Hepatocyte (in vitro differentiated cells): ENCODE measurements around the gene TMEM45A. TPM values are rescaled to one million over a fixed set of nuclear protein-coding genes. Genes with fewer than 3 reads are reported as not detected.
"Not testable (repeated sequence)": the region's sequence is repeated elsewhere in the genome, so short reads cannot be mapped to it uniquely, and the experiment has no call there.

ENCODE experiments used
- DNase-seq: peaks from one replicate; pipeline ENCODE4 v3.0.0-alpha.2; 2016; ENCODE audit warnings: low spot score
- H2AFZ ChIP-seq: fragments of 200-600 bp; sonication (generic); 2 replicates; pipeline ENCODE4 v1.6.0; 2016; ENCODE audit warnings: antibody characterized with exemption, mild to moderate bottlenecking
- H3K27ac ChIP-seq: fragments of 200-600 bp; sonication (generic); 2 replicates; pipeline ENCODE4 v1.5.1; 2016; ENCODE audit warnings: mild to moderate bottlenecking
- H3K27me3 ChIP-seq: fragments of 200-600 bp; sonication (generic); 2 replicates; pipeline ENCODE4 v1.6.1; 2016
- H3K36me3 ChIP-seq: fragments of 200-600 bp; sonication (generic); replicated peaks from 2 replicates; pipeline ENCODE4 v1.5.1; 2016; ENCODE audit warnings: low read depth; ENCODE audit not compliant: insufficient read depth
- H3K4me1 ChIP-seq: fragments of 200-600 bp; sonication (generic); 2 replicates; pipeline ENCODE4 v1.5.1; 2016; ENCODE audit warnings: mild to moderate bottlenecking, moderate library complexity; ENCODE audit not compliant: insufficient read depth
- H3K4me2 ChIP-seq: fragments of 200-600 bp; sonication (generic); 2 replicates; pipeline ENCODE4 v1.6.0; 2016
- H3K4me3 ChIP-seq: fragments of 200-600 bp; sonication (generic); 2 replicates; pipeline ENCODE4 v1.5.1; 2016; ENCODE audit warnings: mild to moderate bottlenecking
- H3K79me2 ChIP-seq: fragments of 200-600 bp; sonication (generic); 2 replicates; pipeline ENCODE4 v1.6.0; 2017; ENCODE audit warnings: mild to moderate bottlenecking
- H3K9me2 ChIP-seq: fragments of 200-600 bp; sonication (generic); replicated peaks from 2 replicates; pipeline ENCODE4 v1.6.0; 2017; ENCODE audit warnings: mild to moderate bottlenecking; ENCODE audit not compliant: insufficient read depth
- H3K9me3 ChIP-seq: fragments of 200-600 bp; sonication (generic); 2 replicates; pipeline ENCODE4 v1.5.1; 2016; ENCODE audit warnings: low read depth, mild to moderate bottlenecking
- H4K20me1 ChIP-seq: fragments of 200-600 bp; sonication (generic); 2 replicates; pipeline ENCODE4 v1.6.0; 2016; ENCODE audit warnings: mild to moderate bottlenecking; ENCODE audit not compliant: insufficient read depth, poor library complexity, severe bottlenecking
- CTCF ChIP-seq: fragments of 200-600 bp; sonication (generic); IDR thresholded peaks from 2 replicates; pipeline ENCODE4 v1.5.1; 2016; ENCODE audit warnings: antibody characterized with exemption, mild to moderate bottlenecking; ENCODE audit not compliant: poor library complexity
- EZH2 ChIP-seq: fragments of 200-600 bp; sonication (generic); IDR thresholded peaks from 2 replicates; pipeline ENCODE4 v1.6.1; 2016; ENCODE audit warnings: antibody characterized with exemption, mild to moderate bottlenecking, borderline replicate concordance
- EZH2phosphoT487 ChIP-seq: fragments of 200-600 bp; sonication (generic); IDR thresholded peaks from one replicate; pipeline ENCODE4 v1.6.1; 2018; ENCODE audit warnings: antibody characterized with exemption, mild to moderate bottlenecking, low read depth, moderate library complexity; ENCODE audit not compliant: unreplicated experiment, severe bottlenecking
- WGBS: methylation state at CpG from one replicate; pipeline ENCODE4 v1.1.6; 2016; ENCODE audit warnings: low lambda C conversion rate; ENCODE audit errors: missing lambda C conversion rate; 5-methylcytosine and 5-hydroxymethylcytosine counted together
- polyA plus RNA-seq: library from polyadenylated mRNA; unstranded; fragments of >200 nt; fragmentation: Nextera tagmentation; extraction: Ambion mirVana; gene quantifications from 2 replicates; pipeline ENCODE4 v1.2.1, GENCODE V29; 2016
- total RNA-seq: library from RNA; depleted of rRNA; stranded (reverse); fragments of >200 nt; gene quantifications from 2 replicates; pipeline ENCODE4 v1.2.3, GENCODE V29; 2014

TMEM45A gene
- total and polyA plus RNA-seq, 2 experiments from 2014 or later = 82.6 to 88.0 TPM

GRCh38 chr3:100503448-100503847 lies 11.0 kb downstream of the TMEM45A start:
- no peak overlapping the region for H2AFZ ChIP-seq
- no peaks in the 10 kb centered on the region for H3K4me1 ChIP-seq
- H4K20me1 ChIP-seq = no peaks in the 10 kb centered on the region
- H3K9me2 ChIP-seq = no peaks in the 10 kb centered on the region
- no peaks in the 10 kb centered on the region for H3K27me3 ChIP-seq
- H3K27ac ChIP-seq = no peak overlapping the region
- H3K4me2 ChIP-seq = no peak overlapping the region
- DNase-seq = no peak
- no peaks in the 10 kb centered on the region for H3K9me3 ChIP-seq
- no peaks in the 10 kb centered on the region for H3K36me3 ChIP-seq
- H3K79me2 ChIP-seq = peaks cover 31% of the 10 kb centered on the region
- WGBS = 96% methylated on average over 1 of the region's 1 CpG
- TF ChIP-seq EZH2phosphoT487 = no peak
- TF ChIP-seq CTCF = no peak
- TF ChIP-seq EZH2 = no peak
- no peak overlapping the region for H3K4me3 ChIP-seq

GRCh38 chr3:100506355-100506754 lies 13.9 kb downstream of the TMEM45A start:
- Histone ChIP-seq H3K27ac (no peak overlapping the region), H3K4me3 (no peak overlapping the region), H3K4me1 (no peaks in the 10 kb centered on the region), H3K9me2 (no peaks in the 10 kb centered on the region), H2AFZ (no peak overlapping the region), H3K4me2 (no peak overlapping the region), H3K79me2 (peaks cover 7% of the 10 kb centered on the region), H4K20me1 (no peaks in the 10 kb centered on the region), H3K36me3 (no peaks in the 10 kb centered on the region), H3K9me3 (no peaks in the 10 kb centered on the region), H3K27me3 (no peaks in the 10 kb centered on the region)
- 98% methylated on average over 2 of the region's 2 CpGs for WGBS
- no peak for DNase-seq
- TF ChIP-seq CTCF = no peak
- no peak for TF ChIP-seq EZH2
- TF ChIP-seq EZH2phosphoT487 = no peak

- not testable (repeated sequence) for H3K9me2 ChIP-seq, H2AFZ ChIP-seq, H3K4me3 ChIP-seq, H3K27ac ChIP-seq, H3K9me3 ChIP-seq, DNase-seq, H3K4me1 ChIP-seq, H3K36me3 ChIP-seq, H3K79me2 ChIP-seq, H3K27me3 ChIP-seq, H3K4me2 ChIP-seq, H4K20me1 ChIP-seq
- WGBS = 93% methylated on average over 15 of the region's 15 CpGs
Observed at GRCh38 chr3:100509818-100510217, 17.4 kb downstream of the TMEM45A start.

GRCh38 chr3:100516232-100516631 lies 23.8 kb downstream of the TMEM45A start:
- Histone ChIP-seq H3K4me3 (no peak overlapping the region), H3K4me2 (no peak overlapping the region), H2AFZ (no peak overlapping the region), H3K4me1 (no peaks in the 10 kb centered on the region), H3K79me2 (peaks cover 4% of the 10 kb centered on the region), H3K27me3 (no peaks in the 10 kb centered on the region), H3K9me2 (no peaks in the 10 kb centered on the region), H4K20me1 (no peaks in the 10 kb centered on the region), H3K36me3 (no peaks in the 10 kb centered on the region), H3K27ac (peak overlapping the region; percentile 60), H3K9me3 (no peaks in the 10 kb centered on the region)
- WGBS = 72% methylated on average over 2 of the region's 2 CpGs
- no peak for DNase-seq
- TF ChIP-seq EZH2phosphoT487 (no peak), CTCF (no peak), EZH2 (no peak)
